A549 (cell line): ENCODE results near the gene CACTIN. TPM values are rescaled to one million over a fixed set of nuclear protein-coding genes. Genes with fewer than 3 reads are reported as not detected.

Experiments used
- ATAC-seq, 2 experiments: fragments of 200-7000 bp in 1 of 2; fragments of >200 bp in 1 of 2; cut with Nextera tagmentation in 1 of 2; cut with Tn5 transposase in 1 of 2; 3 replicates each; pipeline versions ENCODE4 v1.8.0 to v1.9.1; 2018 to 2020; ENCODE audit warnings: mild to moderate bottlenecking in 1 of 2, moderate library complexity in 1 of 2
- CTCF ChIA-PET: fragments of 300-600 bp; sonication (Branson Sonifier 250); formaldehyde crosslinking; extraction: SDS; loops from one replicate; lab custom pipeline; 2021; ENCODE audit warnings: antibody characterized with exemption, inconsistent platforms; lab: Yijun Ruan, JAX
- POLR2A ChIA-PET: fragments of 350-600 bp; formaldehyde crosslinking; extraction: SDS; loops from one replicate; lab custom pipeline; 2021; ENCODE audit warnings: antibody characterized with exemption, inconsistent platforms; lab: Yijun Ruan, JAX
- DNase-seq, 2 experiments: peaks; one replicate each; pipeline versions ENCODE4 v3.0.0 to v3.0.0-alpha.2; 2011 to 2016; ENCODE audit warnings: low read depth in 1 of 2, low spot score in 1 of 2
- FAIRE-seq: peaks from 2 replicates; lab custom pipeline; 2011; peaks lifted over from hg19 to GRCh38; lab: Jason Lieb, UNC
- H3K27ac ChIP-seq, 2 experiments: fragments of >200 bp; sonication (Bioruptor Twin); formaldehyde crosslinking; 3 replicates each; pipeline ENCODE4 v1.5.1; 2016 to 2017
- H3K4me1 ChIP-seq: fragments of >200 bp; sonication (Bioruptor Twin); formaldehyde crosslinking; 3 replicates; pipeline ENCODE4 v1.6.1; 2016
- H3K4me2 ChIP-seq: fragments of >200 bp; sonication (Bioruptor Twin); formaldehyde crosslinking; 3 replicates; pipeline ENCODE4 v1.6.1; 2016
- H3K4me3 ChIP-seq: fragments of >200 bp; sonication (Bioruptor Twin); formaldehyde crosslinking; 3 replicates; pipeline ENCODE4 v1.5.1; 2016
- H3K9me3 ChIP-seq: fragments of >200 bp; sonication (Bioruptor Twin); formaldehyde crosslinking; 3 replicates; pipeline ENCODE4 v1.6.1; 2016
- BHLHE40 ChIP-seq: IDR thresholded peaks from 2 replicates; pipeline ENCODE4 v1.6.1; 2012; ENCODE audit warnings: low read depth, low read length, inconsistent platforms
- CBX2 ChIP-seq: fragments of 200-600 bp; sonication (generic); IDR thresholded peaks from 2 replicates; pipeline ENCODE4 v1.6.1; 2016; ENCODE audit warnings: low read depth, mild to moderate bottlenecking, borderline replicate concordance
- EHF ChIP-seq: fragments of 250-450 bp; sonication (Bioruptor Pico); IDR thresholded peaks from 2 replicates; pipeline ENCODE4 v1.5.0; 2020; ENCODE audit warnings: mild to moderate bottlenecking
- EHMT2 ChIP-seq: fragments of 200-600 bp; sonication (generic); IDR thresholded peaks from 2 replicates; pipeline ENCODE4 v1.6.1; 2016; ENCODE audit warnings: antibody characterized with exemption, low read depth, mild to moderate bottlenecking, moderate library complexity
- EP300 ChIP-seq, 2 experiments: fragments of >200 bp; sonication (Bioruptor Twin); formaldehyde crosslinking; IDR thresholded peaks; 2 replicates in 1 of 2; 3 replicates in 1 of 2; pipeline ENCODE4 v1.6.1; 2016 to 2017
- FOXS1 ChIP-seq: fragments of 250-450 bp; sonication (Bioruptor Pico); IDR thresholded peaks from 2 replicates; pipeline ENCODE4 v1.5.0; 2020; ENCODE audit warnings: mild to moderate bottlenecking, moderate library complexity
- HDAC2 ChIP-seq: fragments of 200-600 bp; sonication (generic); IDR thresholded peaks from 2 replicates; pipeline ENCODE4 v1.6.1; 2016
- HEYL ChIP-seq: fragments of 250-450 bp; sonication (Bioruptor Pico); IDR thresholded peaks from 2 replicates; pipeline ENCODE4 v1.8.0; 2021; ENCODE audit warnings: mild to moderate bottlenecking, moderate library complexity
- HOXB13 ChIP-seq: fragments of 250-450 bp; sonication (Bioruptor Pico); IDR thresholded peaks from 2 replicates; pipeline ENCODE4 v1.5.0; 2020; ENCODE audit warnings: low read depth, mild to moderate bottlenecking, moderate library complexity
- HOXB5 ChIP-seq: fragments of 250-450 bp; sonication (Bioruptor Pico); IDR thresholded peaks from 2 replicates; pipeline ENCODE4 v1.5.0; 2020; ENCODE audit warnings: mild to moderate bottlenecking, moderate library complexity
- KDM5A ChIP-seq: fragments of 200-600 bp; sonication (generic); IDR thresholded peaks from 2 replicates; pipeline ENCODE4 v1.6.1; 2016; ENCODE audit warnings: antibody characterized with exemption, mild to moderate bottlenecking
- MAFK ChIP-seq: fragments of 450-650 bp; IDR thresholded peaks from 2 replicates; pipeline ENCODE4 v1.6.1; 2014; ENCODE audit not compliant: partially characterized antibody
- MYC ChIP-seq: IDR thresholded peaks from 2 replicates; pipeline ENCODE4 v1.6.1; 2012; ENCODE audit warnings: mild to moderate bottlenecking, inconsistent platforms, low read length, improper control_type of control experiment, borderline replicate concordance
- NPAS2 ChIP-seq: fragments of 250-450 bp; sonication (Bioruptor Pico); IDR thresholded peaks from 2 replicates; pipeline ENCODE4 v1.8.0; 2022; ENCODE audit warnings: mild to moderate bottlenecking, moderate library complexity, borderline replicate concordance
- RARB ChIP-seq: fragments of 250-450 bp; sonication (Bioruptor Pico); IDR thresholded peaks from 2 replicates; pipeline ENCODE4 v1.8.0; 2021; ENCODE audit warnings: mild to moderate bottlenecking, moderate library complexity
- RCOR1 ChIP-seq: fragments of 150-350 bp; IDR thresholded peaks from 2 replicates; pipeline ENCODE4 v1.6.1; 2014; ENCODE audit warnings: antibody characterized with exemption, low read length, low read depth
- RFX5 ChIP-seq: fragments of 450-650 bp; IDR thresholded peaks from 2 replicates; pipeline ENCODE4 v1.7.1; 2014; ENCODE audit warnings: antibody characterized with exemption, mild to moderate bottlenecking, moderate library complexity
- RNF2 ChIP-seq: fragments of 200-600 bp; sonication (generic); IDR thresholded peaks from 2 replicates; pipeline ENCODE4 v1.6.1; 2016; ENCODE audit warnings: low read depth, mild to moderate bottlenecking, antibody characterized with exemption, moderate library complexity, borderline replicate concordance
- SMC3 ChIP-seq: fragments of >200 bp; sonication (Bioruptor Twin); formaldehyde crosslinking; IDR thresholded peaks from 3 replicates; pipeline ENCODE4 v1.6.1; 2018; ENCODE audit warnings: inconsistent platforms
- SREBF2 ChIP-seq: fragments of 450-650 bp; IDR thresholded peaks from 2 replicates; pipeline ENCODE4 v1.6.1; 2014; ENCODE audit warnings: mild to moderate bottlenecking, moderate library complexity
- TFCP2L1 ChIP-seq: fragments of 250-450 bp; sonication (Bioruptor Pico); IDR thresholded peaks from 2 replicates; pipeline ENCODE4 v1.5.0; 2021; ENCODE audit warnings: mild to moderate bottlenecking
- USF2 ChIP-seq: fragments of 450-650 bp; IDR thresholded peaks from 2 replicates; pipeline ENCODE4 v1.6.1; 2014; ENCODE audit warnings: antibody characterized with exemption
- ZC3H11A ChIP-seq: fragments of 450-650 bp; IDR thresholded peaks from 2 replicates; pipeline ENCODE4 v1.6.1; 2014; ENCODE audit warnings: antibody characterized with exemption, mild to moderate bottlenecking
- ZFP36 ChIP-seq: fragments of 450-650 bp; IDR thresholded peaks from 2 replicates; pipeline ENCODE4 v1.6.1; 2014; ENCODE audit warnings: borderline replicate concordance; ENCODE audit not compliant: partially characterized antibody
- ZSCAN20 ChIP-seq: fragments of 250-450 bp; sonication (Bioruptor Pico); IDR thresholded peaks from 2 replicates; pipeline ENCODE4 v1.8.0; 2022; ENCODE audit warnings: mild to moderate bottlenecking, moderate library complexity
- WGBS: methylation state at CpG from one replicate; pipeline ENCODE4 v1.1.6; 2017; ENCODE audit errors: missing lambda C conversion rate; 5-methylcytosine and 5-hydroxymethylcytosine counted together
- polyA plus RNA-seq, 4 experiments: library from polyadenylated mRNA; depleted of rRNA in 3 of 4; stranded (reverse); fragments of >200 nt; fragmentation: RNase III in 1 of 4; extraction: RNeasy Plus Mini Kit Qiagen cat#74134 plus additional on column Dnase treatment in 1 of 4; gene quantifications; 2 replicates in 3 of 4; 3 replicates in 1 of 4; pipeline ENCODE4 v1.2.3, GENCODE V29; 2011 to 2017
- TF ChIP-seq, protein P1 (sequence below): fragments of 200-600 bp; sonication (generic); IDR thresholded peaks from 2 replicates; pipeline ENCODE4 v1.6.1; 2016; ENCODE audit warnings: antibody characterized with exemption, mild to moderate bottlenecking, moderate library complexity
- TF ChIP-seq, protein P2 (sequence below): fragments of >200 bp; sonication (Bioruptor Twin); formaldehyde crosslinking; IDR thresholded peaks from 3 replicates; pipeline ENCODE4 v1.6.1; 2016
- TF ChIP-seq, protein P3 (sequence below): fragments of 250-450 bp; sonication (Bioruptor Pico); IDR thresholded peaks from 2 replicates; pipeline ENCODE4 v1.5.0; 2021; ENCODE audit warnings: mild to moderate bottlenecking, moderate library complexity, borderline replicate concordance

The CACTIN gene
- polyA plus RNA-seq, 2 of the 4 experiments (the other 2 are of a cell fraction): 8.3 to 14.9 TPM

DNA sequence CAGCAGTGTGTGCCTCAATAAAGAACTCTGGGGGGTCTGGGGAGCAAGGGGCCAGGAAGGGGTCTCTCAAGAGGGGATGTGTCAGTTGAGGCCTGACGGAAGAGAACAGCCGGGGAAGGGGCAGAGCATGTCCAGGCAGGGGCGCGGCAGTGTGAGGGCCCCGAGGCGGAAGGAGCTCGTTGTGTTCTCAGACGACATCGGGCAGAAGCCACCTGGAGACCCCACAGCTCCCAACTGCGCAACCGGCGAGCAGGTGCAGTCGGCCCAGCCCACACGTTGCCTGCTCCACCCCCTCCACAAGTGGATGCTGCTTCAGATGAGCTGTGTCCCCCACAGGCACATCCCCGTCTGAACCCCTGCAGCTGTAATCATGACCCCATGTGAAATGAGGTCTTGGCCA is 4.9 kb downstream of the CACTIN start (continued):
- TF ChIP-seq, protein P1, sequence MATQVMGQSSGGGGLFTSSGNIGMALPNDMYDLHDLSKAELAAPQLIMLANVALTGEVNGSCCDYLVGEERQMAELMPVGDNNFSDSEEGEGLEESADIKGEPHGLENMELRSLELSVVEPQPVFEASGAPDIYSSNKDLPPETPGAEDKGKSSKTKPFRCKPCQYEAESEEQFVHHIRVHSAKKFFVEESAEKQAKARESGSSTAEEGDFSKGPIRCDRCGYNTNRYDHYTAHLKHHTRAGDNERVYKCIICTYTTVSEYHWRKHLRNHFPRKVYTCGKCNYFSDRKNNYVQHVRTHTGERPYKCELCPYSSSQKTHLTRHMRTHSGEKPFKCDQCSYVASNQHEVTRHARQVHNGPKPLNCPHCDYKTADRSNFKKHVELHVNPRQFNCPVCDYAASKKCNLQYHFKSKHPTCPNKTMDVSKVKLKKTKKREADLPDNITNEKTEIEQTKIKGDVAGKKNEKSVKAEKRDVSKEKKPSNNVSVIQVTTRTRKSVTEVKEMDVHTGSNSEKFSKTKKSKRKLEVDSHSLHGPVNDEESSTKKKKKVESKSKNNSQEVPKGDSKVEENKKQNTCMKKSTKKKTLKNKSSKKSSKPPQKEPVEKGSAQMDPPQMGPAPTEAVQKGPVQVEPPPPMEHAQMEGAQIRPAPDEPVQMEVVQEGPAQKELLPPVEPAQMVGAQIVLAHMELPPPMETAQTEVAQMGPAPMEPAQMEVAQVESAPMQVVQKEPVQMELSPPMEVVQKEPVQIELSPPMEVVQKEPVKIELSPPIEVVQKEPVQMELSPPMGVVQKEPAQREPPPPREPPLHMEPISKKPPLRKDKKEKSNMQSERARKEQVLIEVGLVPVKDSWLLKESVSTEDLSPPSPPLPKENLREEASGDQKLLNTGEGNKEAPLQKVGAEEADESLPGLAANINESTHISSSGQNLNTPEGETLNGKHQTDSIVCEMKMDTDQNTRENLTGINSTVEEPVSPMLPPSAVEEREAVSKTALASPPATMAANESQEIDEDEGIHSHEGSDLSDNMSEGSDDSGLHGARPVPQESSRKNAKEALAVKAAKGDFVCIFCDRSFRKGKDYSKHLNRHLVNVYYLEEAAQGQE: no peak
- TF ChIP-seq ZC3H11A (no peak), HEYL (CRISPR knock-in tag) (no peak)
- TF ChIP-seq, protein P2, sequence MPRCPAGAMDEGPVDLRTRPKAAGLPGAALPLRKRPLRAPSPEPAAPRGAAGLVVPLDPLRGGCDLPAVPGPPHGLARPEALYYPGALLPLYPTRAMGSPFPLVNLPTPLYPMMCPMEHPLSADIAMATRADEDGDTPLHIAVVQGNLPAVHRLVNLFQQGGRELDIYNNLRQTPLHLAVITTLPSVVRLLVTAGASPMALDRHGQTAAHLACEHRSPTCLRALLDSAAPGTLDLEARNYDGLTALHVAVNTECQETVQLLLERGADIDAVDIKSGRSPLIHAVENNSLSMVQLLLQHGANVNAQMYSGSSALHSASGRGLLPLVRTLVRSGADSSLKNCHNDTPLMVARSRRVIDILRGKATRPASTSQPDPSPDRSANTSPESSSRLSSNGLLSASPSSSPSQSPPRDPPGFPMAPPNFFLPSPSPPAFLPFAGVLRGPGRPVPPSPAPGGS: no peak
- TF ChIP-seq, all 56 proteins: peak for 0

GRCh38 chr19:3620817-3621547 is 5.6 kb downstream of the CACTIN start:
- Histone ChIP-seq H3K4me1 (peaks cover 10% of the 10 kb centered on the region; the same call in 2 of the 3 replicates), H3K27ac (no peak overlapping the region), H3K4me2 (no peak overlapping the region), H3K4me3 (no peak overlapping the region), H3K9me3 (no peaks in the 10 kb centered on the region)
- 84% methylated on average over 5 of the region's 24 CpGs for WGBS
- POLR2A ChIA-PET: no interaction called here
- ATAC-seq (no peak), DNase-seq (no peak), FAIRE-seq (no peak)
- CTCF ChIA-PET: interaction anchor here (0.5 to 1.9 kb wide), 5 partner anchors 12 to 81 kb away, joined by 3 to 6 read pairs (median 4); no protein-coding TSS in a partner anchor
- no peak for TF ChIP-seq HOXB5 (CRISPR knock-in tag)
- no peak for TF ChIP-seq RARB (CRISPR knock-in tag)
- no peak for TF ChIP-seq ZSCAN20 (CRISPR knock-in tag)
- TF ChIP-seq NPAS2 (CRISPR knock-in tag): no peak
- no peak for TF ChIP-seq EHF
- no peak for TF ChIP-seq FOXS1 (CRISPR knock-in tag)
- no peak for TF ChIP-seq MYC
- no peak for TF ChIP-seq ZC3H11A
- no peak for TF ChIP-seq RNF2
- no peak for TF ChIP-seq HOXB13 (CRISPR knock-in tag)
- no peak for TF ChIP-seq SMC3
- TF ChIP-seq ZFP36: no peak
- no peak for TF ChIP-seq MAFK
- no peak for TF ChIP-seq KDM5A

DNA sequence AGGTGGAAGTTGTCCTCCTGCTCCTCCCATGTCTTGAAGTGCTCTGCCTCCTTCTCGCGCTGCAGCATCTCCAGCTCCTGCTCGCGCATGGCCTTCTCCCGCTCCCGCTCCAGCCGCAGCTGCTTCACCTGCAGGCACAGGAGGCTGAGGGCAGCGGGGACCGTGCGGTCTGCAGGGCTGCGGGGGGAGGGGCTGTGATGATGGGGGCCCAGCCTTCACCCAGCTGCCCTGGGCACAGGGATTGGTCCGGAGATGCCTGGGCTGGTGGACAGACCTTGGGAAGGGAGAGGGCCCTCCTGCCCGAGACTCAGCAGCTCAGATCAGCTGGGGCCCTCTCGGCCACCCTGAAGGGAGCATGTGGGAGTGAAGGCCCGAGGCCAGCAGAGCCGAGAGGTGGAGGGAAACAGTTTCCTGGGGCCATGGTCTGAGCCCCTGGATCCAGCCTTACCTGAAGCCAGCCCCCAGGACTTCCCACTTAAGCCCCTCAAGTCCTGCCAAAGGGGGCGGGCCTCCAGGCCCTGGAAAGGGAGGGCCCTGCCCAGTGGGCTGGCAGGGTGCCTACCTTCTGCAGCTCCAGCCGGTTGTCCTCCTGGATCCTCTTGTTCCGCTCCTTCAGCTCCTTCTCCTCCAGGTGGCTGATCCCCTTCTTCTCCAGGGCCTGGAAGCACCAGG is 6.3 kb downstream of the CACTIN start:
- H3K9me3 ChIP-seq: no peaks in the 10 kb centered on the region
- ChIA-PET CTCF (interaction anchor here (0.6 to 2.5 kb wide), 9 partner anchors 9 to 80 kb away, joined by 3 to 16 read pairs (median 4); no protein-coding TSS in a partner anchor), POLR2A (no interaction called here)
- DNase-seq (no peak), ATAC-seq (peak in 1 of 2 experiments; percentile 14; a peak in 1 of 6 replicates), FAIRE-seq (no peak)
- 86% methylated on average over 12 of the region's 19 CpGs for WGBS
- H3K27ac ChIP-seq: no peak overlapping the region
- no peak overlapping the region for H3K4me3 ChIP-seq
- no peak overlapping the region for H3K4me2 ChIP-seq
- H3K4me1 ChIP-seq: peaks cover 6% of the 10 kb centered on the region; the same call in 2 of the 3 replicates
- no peak for TF ChIP-seq EHMT2
- no peak for TF ChIP-seq USF2
- no peak for TF ChIP-seq EP300 (IDR thresholded peaks at IDR 0.05)
- TF ChIP-seq CBX2: no peak
- no peak for TF ChIP-seq RARB (CRISPR knock-in tag)
- TF ChIP-seq BHLHE40: no peak
- no peak for TF ChIP-seq ZFP36
- no peak for TF ChIP-seq HDAC2
- TF ChIP-seq, protein P3, sequence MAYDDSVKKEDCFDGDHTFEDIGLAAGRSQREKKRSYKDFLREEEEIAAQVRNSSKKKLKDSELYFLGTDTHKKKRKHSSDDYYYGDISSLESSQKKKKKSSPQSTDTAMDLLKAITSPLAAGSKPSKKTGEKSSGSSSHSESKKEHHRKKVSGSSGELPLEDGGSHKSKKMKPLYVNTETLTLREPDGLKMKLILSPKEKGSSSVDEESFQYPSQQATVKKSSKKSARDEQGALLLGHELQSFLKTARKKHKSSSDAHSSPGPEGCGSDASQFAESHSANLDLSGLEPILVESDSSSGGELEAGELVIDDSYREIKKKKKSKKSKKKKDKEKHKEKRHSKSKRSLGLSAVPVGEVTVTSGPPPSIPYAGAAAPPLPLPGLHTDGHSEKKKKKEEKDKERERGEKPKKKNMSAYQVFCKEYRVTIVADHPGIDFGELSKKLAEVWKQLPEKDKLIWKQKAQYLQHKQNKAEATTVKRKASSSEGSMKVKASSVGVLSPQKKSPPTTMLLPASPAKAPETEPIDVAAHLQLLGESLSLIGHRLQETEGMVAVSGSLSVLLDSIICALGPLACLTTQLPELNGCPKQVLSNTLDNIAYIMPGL (CRISPR knock-in tag): no peak
- TF ChIP-seq TFCP2L1 (CRISPR knock-in tag): no peak
- TF ChIP-seq RCOR1: no peak
- no peak for TF ChIP-seq SREBF2
- no peak for TF ChIP-seq RFX5
